Measurements from ENCODE around the gene RPL3.

DNA sequence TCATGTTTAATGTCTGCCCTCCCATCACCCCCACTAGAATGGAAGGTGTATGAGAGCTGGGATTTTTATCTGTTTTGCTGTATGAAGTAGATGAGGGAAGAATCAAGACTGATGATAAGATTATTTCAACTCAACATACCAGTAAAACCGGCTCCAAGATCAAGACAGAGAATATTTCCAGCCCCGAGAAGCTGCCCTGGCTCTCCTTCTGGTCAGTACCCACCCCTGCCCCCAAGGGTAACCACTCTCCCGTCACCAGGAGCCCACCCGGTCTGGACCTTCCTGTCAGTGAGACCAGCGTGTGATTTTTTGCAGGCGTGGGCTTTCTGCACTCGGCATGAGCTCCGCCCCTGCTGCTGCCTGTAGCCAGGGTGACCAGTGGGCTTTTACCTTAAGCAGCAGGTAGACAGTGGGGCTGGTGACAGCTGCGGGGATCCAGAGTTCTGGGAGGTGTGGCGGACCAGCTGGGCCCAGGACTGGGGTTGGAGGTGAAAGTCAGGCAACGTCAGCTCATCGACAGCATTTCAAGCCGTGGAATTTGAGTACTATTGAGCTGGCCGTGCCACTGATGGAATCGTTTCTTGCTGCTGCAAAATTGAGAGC is 25.6 kb downstream of the RPL3 start:
- TF ChIP-seq, protein P1, sequence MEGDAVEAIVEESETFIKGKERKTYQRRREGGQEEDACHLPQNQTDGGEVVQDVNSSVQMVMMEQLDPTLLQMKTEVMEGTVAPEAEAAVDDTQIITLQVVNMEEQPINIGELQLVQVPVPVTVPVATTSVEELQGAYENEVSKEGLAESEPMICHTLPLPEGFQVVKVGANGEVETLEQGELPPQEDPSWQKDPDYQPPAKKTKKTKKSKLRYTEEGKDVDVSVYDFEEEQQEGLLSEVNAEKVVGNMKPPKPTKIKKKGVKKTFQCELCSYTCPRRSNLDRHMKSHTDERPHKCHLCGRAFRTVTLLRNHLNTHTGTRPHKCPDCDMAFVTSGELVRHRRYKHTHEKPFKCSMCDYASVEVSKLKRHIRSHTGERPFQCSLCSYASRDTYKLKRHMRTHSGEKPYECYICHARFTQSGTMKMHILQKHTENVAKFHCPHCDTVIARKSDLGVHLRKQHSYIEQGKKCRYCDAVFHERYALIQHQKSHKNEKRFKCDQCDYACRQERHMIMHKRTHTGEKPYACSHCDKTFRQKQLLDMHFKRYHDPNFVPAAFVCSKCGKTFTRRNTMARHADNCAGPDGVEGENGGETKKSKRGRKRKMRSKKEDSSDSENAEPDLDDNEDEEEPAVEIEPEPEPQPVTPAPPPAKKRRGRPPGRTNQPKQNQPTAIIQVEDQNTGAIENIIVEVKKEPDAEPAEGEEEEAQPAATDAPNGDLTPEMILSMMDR (conservative IDR thresholded peaks at IDR 0.05) = no peak
- TF ChIP-seq ZFX (IDR thresholded peaks at IDR 0.05) = no peak
